Upper lobe of left lung (tissue), 4 donors: Measurements from ENCODE around the gene OR6K2.

Experiments used
- CTCF ChIP-seq, 6 experiments: fragments of 450-650 bp in 4 of 6; fragments of 200-600 bp in 2 of 6; sonication (generic) in 2 of 6; IDR thresholded peaks; one replicate each; pipeline ENCODE4 v1.5.1; 2016 to 2019; ENCODE audit warnings: antibody characterized with exemption in 6 of 6
- EP300 ChIP-seq, 4 donors: sonication (generic); formaldehyde crosslinking; IDR thresholded peaks; one replicate each; pipeline ENCODE4 v1.5.1; 2017; ENCODE audit warnings: antibody characterized with exemption in 4 of 4, control low read depth in 2 of 4
- POLR2A ChIP-seq, 4 donors: fragments of 450-650 bp; IDR thresholded peaks; one replicate each; pipeline ENCODE4 v1.5.1; 2016 to 2017; ENCODE audit warnings: antibody characterized with exemption in 4 of 4, mild to moderate bottlenecking in 2 of 4
- POLR2AphosphoS5 ChIP-seq, 2 donors: sonication (generic); formaldehyde crosslinking; IDR thresholded peaks; one replicate each; pipeline ENCODE4 v1.5.1; 2017; ENCODE audit warnings: antibody characterized with exemption in 2 of 2

GRCh38 chr1:158666037-158666436 lies 34.4 kb downstream of the OR6K2 start:
- TF ChIP-seq CTCF (IDR thresholded peaks at IDR 0.05) (no peak), POLR2AphosphoS5 (IDR thresholded peaks at IDR 0.05) (no peak), POLR2A (IDR thresholded peaks at IDR 0.05) (no peak), EP300 (IDR thresholded peaks at IDR 0.05) (no peak)
